ENCODE data around the gene EIF4G3. TPM values are rescaled to one million over a fixed set of nuclear protein-coding genes. Genes with fewer than 3 reads are reported as not detected.

EIF4G3 gene
- polyA plus RNA-seq, 1 of the 3 experiments (the other 2 are of a cell fraction), result 32.0 TPM

GRCh38 chr1:20882837-20883236 is 293.9 kb downstream of the EIF4G3 start:
- ChIA-PET CTCF (no interaction called here), POLR2A (no interaction called here)
- H3K4me2 ChIP-seq, result no peak overlapping the region
- peaks cover 15 to 18% of the 10 kb centered on the region in 2 experiments for H3K36me3 ChIP-seq (replicated peaks in 1 of 2; ENCODE audit: control insufficient read depth in 1 of 2, insufficient read depth in 2 of 2, low read length in 1 of 2)
- peaks cover 6% of the 10 kb centered on the region for H3F3A ChIP-seq (replicated peaks; ENCODE audit: insufficient read depth)
- H3K79me2 ChIP-seq (ENCODE audit: insufficient read depth), result no peaks in the 10 kb centered on the region
- no peak overlapping the region for H2AFZ ChIP-seq (ENCODE audit: low read depth)
- H3K4me3 ChIP-seq (ENCODE audit: low read depth in 2 of 2, low read length in 1 of 2), result no peak overlapping the region
- H3K27me3 ChIP-seq (ENCODE audit: insufficient read depth), result no peaks in the 10 kb centered on the region
- WGBS (ENCODE audit: low lambda C conversion rate), result 94% methylated on average over 5 of the region's 5 CpGs
- no peaks in the 10 kb centered on the region for H3K9me3 ChIP-seq
- H3K9me2 ChIP-seq, result no peaks in the 10 kb centered on the region
- no peak overlapping the region for H3K9ac ChIP-seq
- DNase-seq, result no peak
- no peak overlapping the region for H3K27ac ChIP-seq (ENCODE audit: low read depth in 2 of 2, low read length in 1 of 2)
- TF ChIP-seq REST (IDR thresholded peaks at IDR 0.05; ENCODE audit: low read depth, low read length) (no peak), ZBTB33 (IDR thresholded peaks at IDR 0.05; ENCODE audit: borderline replicate concordance, low read depth) (no peak), USF1 (IDR thresholded peaks at IDR 0.05; ENCODE audit: borderline replicate concordance, low read depth) (no peak), SIN3A (IDR thresholded peaks at IDR 0.05; ENCODE audit: borderline replicate concordance, low read depth, low read length) (no peak), FOXJ3 (CRISPR knock-in tag; IDR thresholded peaks at IDR 0.05) (no peak), MXI1 (IDR thresholded peaks at IDR 0.05; ENCODE audit: low read depth, low read length) (no peak), SMC3 (IDR thresholded peaks at IDR 0.05; ENCODE audit: low read depth, low read length) (no peak), RXRA (IDR thresholded peaks at IDR 0.05; ENCODE audit: borderline replicate concordance, low read depth) (no peak), FOSL2 (IDR thresholded peaks at IDR 0.05; ENCODE audit: borderline replicate concordance, low read depth) (no peak), RAD21 (IDR thresholded peaks at IDR 0.05; ENCODE audit: low read length) (no peak), EP300 (IDR thresholded peaks at IDR 0.05; ENCODE audit: borderline replicate concordance in 1 of 2, low read depth in 1 of 2, low read length in 1 of 2) (no peak), POLR2AphosphoS5 (IDR thresholded peaks at IDR 0.05; ENCODE audit: low read depth, low read length) (no peak), MAX (IDR thresholded peaks at IDR 0.05; ENCODE audit: low read depth) (no peak), ELF1 (IDR thresholded peaks at IDR 0.05) (no peak), IRF3 (IDR thresholded peaks at IDR 0.05; ENCODE audit: low read depth, low read length) (no peak), RFX5 (IDR thresholded peaks at IDR 0.05; ENCODE audit: low read length) (no peak), GABPA (IDR thresholded peaks at IDR 0.05; ENCODE audit: low read depth) (no peak), USF2 (IDR thresholded peaks at IDR 0.05; ENCODE audit: borderline replicate concordance, low read depth, low read length) (no peak), JUND (IDR thresholded peaks at IDR 0.05) (no peak)
- no peaks in the 10 kb centered on the region for H4K20me1 ChIP-seq (ENCODE audit: insufficient read depth)
- no peaks in the 10 kb centered on the region; a peak in 2 of 4 replicates for H3K4me1 ChIP-seq (ENCODE audit: control insufficient read depth in 1 of 2, insufficient read depth in 2 of 2, low read depth in 1 of 2, low read length in 1 of 2)
